ENCODE data around the gene PLEKHG1. TPM values are rescaled to one million over a fixed set of nuclear protein-coding genes. Genes with fewer than 3 reads are reported as not detected.

PLEKHG1 gene
- total and polyA plus RNA-seq, 9 donors = 5.3 to 74.0 (median 11.9) TPM

- TF ChIP-seq EP300 (IDR thresholded peaks at IDR 0.05) (no peak), POLR2A (IDR thresholded peaks at IDR 0.05) (no peak)
- TF ChIP-seq, protein P1, sequence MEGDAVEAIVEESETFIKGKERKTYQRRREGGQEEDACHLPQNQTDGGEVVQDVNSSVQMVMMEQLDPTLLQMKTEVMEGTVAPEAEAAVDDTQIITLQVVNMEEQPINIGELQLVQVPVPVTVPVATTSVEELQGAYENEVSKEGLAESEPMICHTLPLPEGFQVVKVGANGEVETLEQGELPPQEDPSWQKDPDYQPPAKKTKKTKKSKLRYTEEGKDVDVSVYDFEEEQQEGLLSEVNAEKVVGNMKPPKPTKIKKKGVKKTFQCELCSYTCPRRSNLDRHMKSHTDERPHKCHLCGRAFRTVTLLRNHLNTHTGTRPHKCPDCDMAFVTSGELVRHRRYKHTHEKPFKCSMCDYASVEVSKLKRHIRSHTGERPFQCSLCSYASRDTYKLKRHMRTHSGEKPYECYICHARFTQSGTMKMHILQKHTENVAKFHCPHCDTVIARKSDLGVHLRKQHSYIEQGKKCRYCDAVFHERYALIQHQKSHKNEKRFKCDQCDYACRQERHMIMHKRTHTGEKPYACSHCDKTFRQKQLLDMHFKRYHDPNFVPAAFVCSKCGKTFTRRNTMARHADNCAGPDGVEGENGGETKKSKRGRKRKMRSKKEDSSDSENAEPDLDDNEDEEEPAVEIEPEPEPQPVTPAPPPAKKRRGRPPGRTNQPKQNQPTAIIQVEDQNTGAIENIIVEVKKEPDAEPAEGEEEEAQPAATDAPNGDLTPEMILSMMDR (IDR thresholded peaks at IDR 0.05) = no peak
- no peaks in the 10 kb centered on the region for H3K4me1 ChIP-seq (ENCODE audit: insufficient read depth)
- H3K27ac ChIP-seq = no peak overlapping the region
- intact Hi-C loops (cut with DNase I) = no loop called here
- no peaks in the 10 kb centered on the region for H3K27me3 ChIP-seq
- DNase-seq = no peak
- no peaks in the 10 kb centered on the region for H3K36me3 ChIP-seq
- no peak overlapping the region for H3K4me3 ChIP-seq
- H3K9me3 ChIP-seq = no peaks in the 10 kb centered on the region
- WGBS, 3 donors = 91 to 100% (median 100%) methylated on average over 1 of the region's 1 CpG
These were observed 15.1 kb upstream of the PLEKHG1 start for GRCh38 chr6:150584596-150584995.

DNA sequence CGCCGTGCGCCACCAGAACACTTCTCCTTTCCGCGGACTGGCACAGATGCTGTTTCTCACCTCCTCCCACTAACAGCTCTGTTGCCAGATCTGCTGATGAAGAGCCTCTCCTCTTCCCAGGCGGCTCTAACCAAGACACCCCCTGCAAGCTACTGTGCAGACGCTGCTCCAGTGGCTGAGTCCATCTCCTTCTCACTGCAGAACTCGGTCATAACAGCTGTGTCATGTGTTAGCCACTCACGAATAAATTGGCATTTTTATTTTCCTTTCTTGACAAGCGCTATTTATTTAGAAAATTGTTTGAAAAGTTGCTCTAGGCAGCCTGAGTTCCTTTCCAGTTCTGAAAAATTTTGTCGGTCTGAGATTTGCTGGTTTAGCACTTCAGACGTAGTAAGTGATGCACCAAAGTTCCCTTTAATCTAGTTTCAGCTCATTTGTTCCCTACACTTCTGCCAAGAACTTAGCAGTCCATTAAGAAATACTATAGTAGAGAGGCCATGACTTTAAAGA lies 12.8 kb upstream of the PLEKHG1 start:
- WGBS, 3 donors = 70 to 71% (median 71%) methylated on average over 12 of the region's 12 CpGs
- H3K9me3 ChIP-seq = no peaks in the 10 kb centered on the region
- no peaks in the 10 kb centered on the region for H3K36me3 ChIP-seq
- H3K27me3 ChIP-seq = no peaks in the 10 kb centered on the region
- no peak for DNase-seq
- TF ChIP-seq EP300 (IDR thresholded peaks at IDR 0.05) (no peak), POLR2A (IDR thresholded peaks at IDR 0.05) (no peak)
- TF ChIP-seq, protein P1 (IDR thresholded peaks at IDR 0.05) = no peak
- intact Hi-C loops (cut with DNase I) = no loop called here
- H3K4me1 ChIP-seq (ENCODE audit: insufficient read depth) = no peaks in the 10 kb centered on the region
- no peak overlapping the region for H3K4me3 ChIP-seq
- H3K27ac ChIP-seq = no peak overlapping the region

DNA sequence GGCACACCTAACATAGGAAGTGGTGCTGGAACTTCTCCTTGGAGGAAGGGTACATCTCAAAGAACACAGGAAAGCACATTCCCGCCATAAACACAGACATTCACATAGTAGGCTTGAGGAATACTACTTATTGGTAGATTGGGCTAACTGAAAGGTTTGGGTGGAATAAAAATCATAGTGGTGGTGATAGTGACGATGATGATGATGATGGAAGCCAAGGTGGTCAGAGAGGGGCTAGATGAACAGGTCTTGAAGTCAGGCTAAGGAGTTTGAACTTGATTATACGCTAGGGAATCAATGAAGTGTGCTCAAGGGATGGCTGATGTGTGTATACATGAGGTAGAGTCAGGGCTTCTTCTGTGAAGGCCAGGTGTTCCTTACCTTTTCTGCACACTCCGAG lies 12.0 kb upstream of the PLEKHG1 start:
- intact Hi-C loops (cut with DNase I) = no loop called here
- Histone ChIP-seq H3K27ac (no peak overlapping the region), H3K4me3 (no peak overlapping the region), H3K9me3 (no peaks in the 10 kb centered on the region), H3K27me3 (no peaks in the 10 kb centered on the region), H3K4me1 (ENCODE audit: insufficient read depth) (no peaks in the 10 kb centered on the region), H3K36me3 (no peaks in the 10 kb centered on the region)
- WGBS, 3 donors = 49 to 75% (median 75%) methylated on average over 4 of the region's 4 CpGs
- TF ChIP-seq EP300 (IDR thresholded peaks at IDR 0.05) (no peak), POLR2A (IDR thresholded peaks at IDR 0.05) (no peak)
- TF ChIP-seq, protein P1 (IDR thresholded peaks at IDR 0.05) = no peak
- no peak for DNase-seq

DNA sequence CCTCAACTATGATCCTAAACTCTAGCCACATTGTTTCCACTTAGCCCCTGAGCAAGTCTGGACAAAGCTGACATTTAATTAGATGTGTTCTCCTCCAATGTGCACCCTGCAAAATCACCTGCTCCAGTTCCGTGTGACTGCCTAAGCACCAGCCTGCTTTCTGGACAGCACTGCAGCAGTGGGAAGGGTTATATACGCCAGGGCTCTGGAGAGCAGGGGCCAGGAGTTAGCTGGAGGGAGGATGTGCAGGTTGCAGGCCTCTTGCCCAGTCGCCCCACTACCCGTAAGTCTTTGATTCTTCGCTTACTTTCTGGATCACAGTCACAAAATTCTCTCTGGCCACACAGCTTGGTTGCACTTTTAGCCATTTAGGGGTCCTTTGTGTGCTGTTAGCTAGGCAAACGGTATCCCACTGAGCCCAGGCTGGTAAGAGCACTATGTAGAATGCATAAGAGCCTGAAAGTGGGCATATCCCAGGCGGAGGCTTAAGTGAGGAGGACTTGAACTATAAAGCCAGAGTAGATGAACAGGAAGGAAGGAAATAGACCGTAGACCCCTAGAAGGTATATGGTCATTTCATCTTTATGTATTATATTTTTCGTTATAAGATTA lies 10.7 kb upstream of the PLEKHG1 start:
- H3K27me3 ChIP-seq = no peaks in the 10 kb centered on the region
- no peak overlapping the region for H3K27ac ChIP-seq
- H3K4me3 ChIP-seq = no peak overlapping the region
- no peak for DNase-seq
- H3K9me3 ChIP-seq = no peaks in the 10 kb centered on the region
- intact Hi-C loops (cut with DNase I) = no loop called here
- 74 to 85% (median 81%) methylated on average over 9 of the region's 9 CpGs for WGBS, 3 donors
- TF ChIP-seq, protein P1 (IDR thresholded peaks at IDR 0.05) = no peak
- TF ChIP-seq POLR2A (IDR thresholded peaks at IDR 0.05) = no peak
- TF ChIP-seq EP300 (IDR thresholded peaks at IDR 0.05) = no peak
- H3K36me3 ChIP-seq = no peaks in the 10 kb centered on the region
- no peaks in the 10 kb centered on the region for H3K4me1 ChIP-seq (ENCODE audit: insufficient read depth)
